Ovary (tissue), 9 donors: ENCODE results near the gene SOD1. TPM values are rescaled to one million over a fixed set of nuclear protein-coding genes. Genes with fewer than 3 reads are reported as not detected.

Experiments used
- DNase-seq, 5 donors: peaks; one replicate each; pipeline ENCODE4 v3.0.0-alpha.2; 2019 to 2020
- H3K27ac ChIP-seq, 2 donors: fragments of 200-600 bp; one replicate each; pipeline versions ENCODE4 v1.5.1 to v1.8.0; 2019 to 2022
- H3K27me3 ChIP-seq: fragments of 200-600 bp; one replicate; pipeline ENCODE4 v1.8.0; 2022
- H3K36me3 ChIP-seq: fragments of 200-600 bp; sonication (generic); one replicate; pipeline ENCODE4 v1.5.1; 2019
- H3K4me1 ChIP-seq: one replicate; pipeline ENCODE4 v1.8.1; 2013; ENCODE audit warnings: mild to moderate bottlenecking, moderate library complexity; ENCODE audit not compliant: insufficient read depth
- H3K4me3 ChIP-seq: fragments of 200-600 bp; sonication (generic); one replicate; pipeline ENCODE4 v1.5.1; 2017
- H3K9me3 ChIP-seq, 2 donors: fragments of 200-600 bp in 1 of 2; sonication (generic) in 1 of 2; one replicate each; pipeline versions ENCODE4 v1.5.1 to v1.8.1; 2013 to 2019; ENCODE audit warnings: mild to moderate bottlenecking in 1 of 2, moderate library complexity in 1 of 2
- CTCF ChIP-seq, 3 donors: fragments of 450-650 bp in 2 of 3; fragments of 200-600 bp in 1 of 3; IDR thresholded peaks; one replicate each; pipeline versions ENCODE4 v1.5.1 to v1.8.0; 2016 to 2022; ENCODE audit warnings: antibody characterized with exemption in 3 of 3, mild to moderate bottlenecking in 1 of 3
- EP300 ChIP-seq: sonication (generic); formaldehyde crosslinking; IDR thresholded peaks from one replicate; pipeline ENCODE4 v1.6.1; 2017; ENCODE audit warnings: antibody characterized with exemption
- POLR2A ChIP-seq: fragments of 450-650 bp; IDR thresholded peaks from one replicate; pipeline ENCODE4 v1.6.1; 2017; ENCODE audit warnings: antibody characterized with exemption, mild to moderate bottlenecking, moderate library complexity
- WGBS, 3 donors: extraction: QIAGEN DNeasy Blood & Tissue Kit in 1 of 3; methylation state at CpG; one replicate each; pipeline versions ENCODE4 v1.1.5 to v1.1.7; 2013 to 2017; 5-methylcytosine and 5-hydroxymethylcytosine counted together
- intact Hi-C, 4 donors: fragments of 100-400 bp; cut with DNase I; formaldehyde crosslinking; loops; one replicate each; pipeline versions ENCODE4 v1.11.0 to v1.15.1; 2022 to 2023
- polyA plus RNA-seq, 2 donors: library from polyadenylated mRNA; stranded (reverse); fragments of 200-250 nt in 1 of 2; fragments of 350-450 nt in 1 of 2; fragmentation: Illumina TruSeq in 1 of 2; extraction: RNeasy Lipid Tissue Mini Kit (QIAGEN cat#74804) in 1 of 2; gene quantifications; one replicate each; pipeline ENCODE4 v1.2.3, GENCODE V29; 2013 to 2014
- small RNA-seq: library from RNA; depleted of rRNA; stranded (forward); fragments of <200 nt; gene quantifications from one replicate; pipeline ENCODE3, GENCODE V24; 2016
- total RNA-seq, 7 donors: library from RNA; depleted of rRNA in 2 of 7; stranded (reverse); fragments of >200 nt in 2 of 7; fragmentation: NEBNext Ultra II Directional in 3 of 7; extraction: Animal tissue kit (Norgen Biotek cat#: 25700) in 3 of 7; gene quantifications; one replicate each; pipeline versions ENCODE4 v1.1.0 to v1.2.4, GENCODE V29; 2016 to 2023
- donor health status: DM: no; HTN: no; CAD: no; lungs with moderate emphysema.
- donor health status: DM: no; HTN: no; CAD: no.
- donor health status: Bipolar disorder and iron deficiency.
- donor health status: DM: yes; HTN: yes; CAD: no.
- donor health status: DM: no; HTN: no; CAD: no.
- donor health status: DM: yes; HTN: yes; CAD: no.

The SOD1 gene
- total and polyA plus RNA-seq, 9 donors, result 175 to 451 (median 240) TPM

- H3K27me3 ChIP-seq, result no peaks in the 10 kb centered on the region
- peaks cover 5% of the 10 kb centered on the region for H3K4me1 ChIP-seq
- no peak for TF ChIP-seq EP300
- TF ChIP-seq POLR2A, result no peak
- TF ChIP-seq CTCF (IDR thresholded peaks at IDR 0.05), result no peak
- no peak for DNase-seq
- no peak overlapping the region for H3K27ac ChIP-seq
- no peaks in the 10 kb centered on the region for H3K9me3 ChIP-seq
- no peaks in the 10 kb centered on the region for H3K36me3 ChIP-seq
- 72 to 79% (median 79%) methylated on average over 5 of the region's 5 CpGs for WGBS, 3 donors
- intact Hi-C loops, result no loop called here
- no peak overlapping the region for H3K4me3 ChIP-seq
Observed at GRCh38 chr21:31713973-31714740, 54.7 kb downstream of the SOD1 start.

GRCh38 chr21:31714741-31715365 lies 55.4 kb downstream of the SOD1 start:
- no peak for DNase-seq
- TF ChIP-seq EP300, result no peak
- TF ChIP-seq POLR2A, result no peak
- TF ChIP-seq CTCF (IDR thresholded peaks at IDR 0.05), result no peak
- no peak overlapping the region for H3K4me3 ChIP-seq
- H3K4me1 ChIP-seq, result peaks cover 5% of the 10 kb centered on the region
- H3K27ac ChIP-seq, result no peak overlapping the region
- 83 to 93% (median 90%) methylated on average over 5 of the region's 5 CpGs for WGBS, 3 donors
- no peaks in the 10 kb centered on the region for H3K9me3 ChIP-seq
- H3K27me3 ChIP-seq, result no peaks in the 10 kb centered on the region
- intact Hi-C loops, result no loop called here
- H3K36me3 ChIP-seq, result no peaks in the 10 kb centered on the region

DNA sequence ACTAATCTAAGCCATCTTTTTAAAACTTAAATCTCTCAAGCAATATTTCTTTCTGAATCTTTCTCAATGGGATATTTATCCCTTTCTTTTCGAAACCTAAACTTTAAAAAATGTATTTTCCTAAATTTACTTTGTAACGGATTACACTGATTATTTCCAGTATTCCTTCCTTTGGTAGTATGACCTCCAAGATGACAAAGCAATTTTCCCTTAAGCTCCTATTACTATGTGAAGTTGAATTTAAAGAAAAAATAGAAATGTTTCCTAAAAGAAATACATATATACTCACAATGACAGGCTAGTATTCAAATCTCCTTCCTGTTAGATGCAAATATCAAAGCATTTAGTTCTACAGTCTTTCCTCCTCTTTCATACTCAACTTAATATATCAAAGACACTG lies 56.6 kb downstream of the SOD1 start:
- intact Hi-C loops, result no loop called here
- H3K4me1 ChIP-seq, result peaks cover 5% of the 10 kb centered on the region
- no peak for DNase-seq
- H3K36me3 ChIP-seq, result no peaks in the 10 kb centered on the region
- H3K9me3 ChIP-seq, result no peaks in the 10 kb centered on the region
- H3K27me3 ChIP-seq, result no peaks in the 10 kb centered on the region
- 73 to 86% (median 77%) methylated on average over 2 of the region's 2 CpGs for WGBS, 3 donors
- no peak overlapping the region for H3K4me3 ChIP-seq
- TF ChIP-seq EP300 (no peak), CTCF (IDR thresholded peaks at IDR 0.05) (no peak), POLR2A (no peak)
- H3K27ac ChIP-seq, result no peak overlapping the region

Small RNA genes lying within 50 kb of the gene (small RNA-seq; reads per million reads assigned to genes)
- not detected for gene RF01241

Other genes with a start within 250 kb of the SOD1 start
- 10 to 100 TPM; 12.2 to 41.7 (median 29.1) TPM for gene SCAF4, start 72.4 kb downstream of the SOD1 start, total RNA-seq
- 10 to 100 TPM; 14.6 to 26.6 TPM for gene SCAF4, start 72.4 kb downstream of the SOD1 start, polyA plus RNA-seq
- gene HUNK, start 213.3 kb downstream of the SOD1 start, total RNA-seq, result 1 to 10 TPM in 4 of 7 donors, under 1 TPM in 3; under 0.01 to 4.9 (median 1.6) TPM
- 1 to 10 TPM in 1 of 2 donors, under 1 TPM in 1; 0.38 to 1.8 TPM for gene HUNK, start 213.3 kb downstream of the SOD1 start, polyA plus RNA-seq